Activated naive CD8-positive, alpha-beta T cell treated with anti-CD3 and anti-CD28 coated beads for 36 hours (primary cell): Measurements from ENCODE around the gene SNCA. TPM values are rescaled to one million over a fixed set of nuclear protein-coding genes. Genes with fewer than 3 reads are reported as not detected.

Source experiments
- DNase-seq: peaks from one replicate; pipeline ENCODE4 v3.0.0; 2021
- H3K27ac Mint-ChIP-seq: one replicate; pipeline ENCODE4 v1.8.0; 2022; ENCODE audit warnings: mild to moderate bottlenecking, moderate library complexity, mixed read lengths
- H3K27me3 Mint-ChIP-seq: one replicate; pipeline ENCODE4 v1.8.0; 2022; ENCODE audit warnings: mild to moderate bottlenecking, mixed read lengths
- H3K36me3 Mint-ChIP-seq: one replicate; pipeline ENCODE4 v1.8.0; 2021; ENCODE audit warnings: mild to moderate bottlenecking, mixed read lengths
- H3K4me1 Mint-ChIP-seq: one replicate; pipeline ENCODE4 v1.8.0; 2021; ENCODE audit warnings: mixed read lengths
- H3K4me3 Mint-ChIP-seq: one replicate; pipeline ENCODE4 v1.8.0; 2022; ENCODE audit warnings: mild to moderate bottlenecking, moderate library complexity, mixed read lengths
- H3K9me3 Mint-ChIP-seq: one replicate; pipeline ENCODE4 v1.8.0; 2022; ENCODE audit warnings: mixed read lengths
- total RNA-seq, 2 experiments: library from RNA; stranded (reverse); gene quantifications; one replicate each; pipeline ENCODE4 v1.2.3, GENCODE V29; 2021

The SNCA gene
- total RNA-seq, 2 experiments from 2014 or later = 0.56 TPM; not detected in 1

GRCh38 chr4:89674876-89675459, 162.0 kb downstream of the SNCA start:
- Mint-ChIP-seq H3K4me3 (no peak overlapping the region), H3K36me3 (no peaks in the 10 kb centered on the region), H3K9me3 (peaks cover 7% of the 10 kb centered on the region), H3K4me1 (peaks cover 7% of the 10 kb centered on the region), H3K27ac (no peak overlapping the region), H3K27me3 (peaks cover 34% of the 10 kb centered on the region)
- DNase-seq = no peak

Other genes starting within 250 kb of the SNCA start
- under 1 TPM in 1 of 2 experiments, not detected in 1; 0.10 TPM for gene MMRN1, start 57.7 kb upstream of the SNCA start, total RNA-seq